GM10266 (cell line): Measurements from ENCODE around the gene SEPTIN12.
A peak's percentile ranks its signal among the peaks of the same experiment; 100 is the strongest.

Experiments
- DNase-seq: peaks from one replicate; pipeline ENCODE4 v3.0.0; 2012; ENCODE audit errors: extremely low spot score
- TF ChIP-seq, protein P1 (sequence below): IDR thresholded peaks from 2 replicates; pipeline ENCODE4 v1.5.1; 2012; ENCODE audit warnings: mild to moderate bottlenecking, low read depth; ENCODE audit not compliant: control insufficient read depth, insufficient read depth; ENCODE audit errors: missing control alignments

SEPTIN12 gene

DNA sequence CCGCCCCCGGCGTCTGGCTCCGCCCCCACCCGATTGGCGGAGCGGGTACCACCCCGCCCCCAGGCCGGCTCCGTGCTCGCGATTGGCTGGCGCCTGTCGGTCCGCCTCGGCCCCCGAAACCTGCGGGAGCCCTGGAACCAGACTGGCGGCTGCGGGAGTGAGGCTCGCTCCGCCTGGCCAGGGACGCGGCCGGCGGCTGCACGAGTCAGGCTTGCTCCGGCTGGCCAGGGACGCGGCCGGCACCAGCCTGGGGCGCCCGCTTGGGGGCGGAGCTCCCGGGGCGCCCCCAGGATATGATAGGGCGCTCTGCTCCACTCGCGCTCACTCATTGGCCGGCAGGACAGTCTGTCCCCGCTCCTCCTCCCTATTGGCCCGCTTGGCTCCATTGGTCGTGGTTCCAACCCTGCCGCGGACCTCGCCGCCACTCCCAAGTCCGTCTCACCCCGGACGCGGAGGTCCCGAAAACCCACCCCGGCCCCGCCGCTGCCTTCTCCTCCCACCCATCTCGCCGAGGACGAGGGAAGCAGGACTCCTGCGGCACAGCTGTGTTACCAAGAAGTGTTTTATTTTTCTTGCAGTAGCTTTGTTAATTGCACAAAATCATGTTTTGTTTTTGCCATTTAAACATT is 14.6 kb upstream of the SEPTIN12 start:
- peak; percentile 96 for DNase-seq
- TF ChIP-seq, protein P1, sequence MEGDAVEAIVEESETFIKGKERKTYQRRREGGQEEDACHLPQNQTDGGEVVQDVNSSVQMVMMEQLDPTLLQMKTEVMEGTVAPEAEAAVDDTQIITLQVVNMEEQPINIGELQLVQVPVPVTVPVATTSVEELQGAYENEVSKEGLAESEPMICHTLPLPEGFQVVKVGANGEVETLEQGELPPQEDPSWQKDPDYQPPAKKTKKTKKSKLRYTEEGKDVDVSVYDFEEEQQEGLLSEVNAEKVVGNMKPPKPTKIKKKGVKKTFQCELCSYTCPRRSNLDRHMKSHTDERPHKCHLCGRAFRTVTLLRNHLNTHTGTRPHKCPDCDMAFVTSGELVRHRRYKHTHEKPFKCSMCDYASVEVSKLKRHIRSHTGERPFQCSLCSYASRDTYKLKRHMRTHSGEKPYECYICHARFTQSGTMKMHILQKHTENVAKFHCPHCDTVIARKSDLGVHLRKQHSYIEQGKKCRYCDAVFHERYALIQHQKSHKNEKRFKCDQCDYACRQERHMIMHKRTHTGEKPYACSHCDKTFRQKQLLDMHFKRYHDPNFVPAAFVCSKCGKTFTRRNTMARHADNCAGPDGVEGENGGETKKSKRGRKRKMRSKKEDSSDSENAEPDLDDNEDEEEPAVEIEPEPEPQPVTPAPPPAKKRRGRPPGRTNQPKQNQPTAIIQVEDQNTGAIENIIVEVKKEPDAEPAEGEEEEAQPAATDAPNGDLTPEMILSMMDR: no peak

- TF ChIP-seq, protein P1: no peak
- peak; percentile 87 for DNase-seq
These were observed 14.0 kb upstream of the SEPTIN12 start, which contains the start of gene ROGDI for GRCh38 chr16:4801962-4802658. Gene ROGDI, minus strand, starts transcription at chr16:4802633. Its CDS starts 62 bp downstream, at chr16:4802571.

DNA sequence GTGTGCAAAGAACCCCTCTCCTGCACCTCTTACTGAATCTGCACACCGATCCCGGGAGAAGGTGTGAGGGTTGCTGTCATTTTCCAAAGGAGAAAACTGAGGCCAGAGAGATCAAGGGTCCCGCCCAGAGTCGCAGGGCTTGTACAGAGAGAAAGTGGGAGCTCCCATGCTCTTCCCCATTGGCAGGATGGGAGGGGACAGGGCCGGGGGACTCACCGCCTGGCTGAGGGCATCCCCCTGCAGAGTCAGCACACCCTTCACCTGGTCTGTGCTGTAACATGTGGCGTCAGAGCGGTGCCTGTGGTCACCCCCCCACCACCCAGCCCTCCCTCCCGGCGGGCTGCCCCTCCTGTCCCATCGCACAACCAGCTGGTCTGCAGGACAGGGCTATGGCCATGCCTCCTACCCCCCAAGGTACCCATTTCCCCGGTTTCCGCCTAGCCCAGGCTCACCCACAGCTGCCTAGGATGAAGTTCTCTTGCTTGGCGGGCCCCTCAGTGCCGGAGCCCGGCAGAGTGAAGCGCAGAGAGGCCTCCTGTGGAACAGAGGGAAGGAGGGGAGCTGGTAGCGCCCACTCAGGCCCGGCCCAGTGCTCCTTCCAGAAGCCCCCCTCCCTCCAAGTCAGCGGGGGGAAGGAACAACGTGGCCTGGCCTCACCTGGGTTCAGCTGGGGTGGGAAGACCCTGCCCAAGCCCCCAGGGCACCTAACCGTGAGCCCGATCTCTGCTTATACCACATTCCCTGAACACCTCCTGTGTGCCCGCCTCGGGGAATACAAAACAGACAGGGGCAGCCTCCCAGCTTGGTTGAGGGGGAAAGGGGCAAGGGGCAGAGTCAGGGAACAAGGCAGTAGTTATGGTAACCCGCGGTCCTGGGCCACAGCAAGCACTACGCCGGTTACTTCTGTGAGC is 13.2 kb upstream of the SEPTIN12 start:
- DNase-seq: no peak
- TF ChIP-seq, protein P1: no peak

GRCh38 chr16:4800290-4801041 is 12.3 kb upstream of the SEPTIN12 start:
- TF ChIP-seq, protein P1: no peak
- peak; percentile 78 for DNase-seq

DNA sequence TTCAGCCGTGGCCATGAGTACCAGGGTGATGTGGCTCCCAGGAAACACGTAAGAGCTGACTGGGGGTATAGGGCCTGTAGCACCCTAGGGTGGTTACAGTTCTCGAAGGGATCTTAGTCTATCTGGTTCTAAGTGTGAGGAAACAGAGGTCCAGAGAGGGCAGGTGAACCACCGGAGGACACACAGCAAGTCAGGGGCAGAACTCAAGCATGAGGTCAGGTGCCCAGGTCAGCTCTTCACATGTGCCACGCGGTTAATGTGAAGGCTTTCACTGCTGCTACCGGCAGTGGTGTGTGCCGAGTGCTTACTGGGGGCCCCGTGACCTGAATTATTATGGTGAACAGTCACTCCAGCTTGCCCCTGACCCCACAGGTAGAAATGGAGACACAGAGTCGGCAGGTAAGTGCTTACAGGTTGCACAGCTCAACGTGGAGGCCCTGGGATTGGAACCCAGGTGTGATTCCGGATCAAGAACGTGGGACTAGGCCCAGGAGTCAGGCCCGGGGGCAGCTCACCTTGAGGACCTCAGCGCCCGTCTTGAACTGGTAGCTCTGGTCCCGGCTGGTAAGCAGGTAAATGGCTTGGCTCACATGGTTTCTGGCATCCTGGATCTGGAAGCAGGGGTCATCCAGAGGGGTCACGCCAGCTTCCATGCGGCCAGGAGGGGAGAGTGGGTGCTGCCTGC is 11.2 kb upstream of the SEPTIN12 start:
- DNase-seq: no peak
- TF ChIP-seq, protein P1: no peak

DNA sequence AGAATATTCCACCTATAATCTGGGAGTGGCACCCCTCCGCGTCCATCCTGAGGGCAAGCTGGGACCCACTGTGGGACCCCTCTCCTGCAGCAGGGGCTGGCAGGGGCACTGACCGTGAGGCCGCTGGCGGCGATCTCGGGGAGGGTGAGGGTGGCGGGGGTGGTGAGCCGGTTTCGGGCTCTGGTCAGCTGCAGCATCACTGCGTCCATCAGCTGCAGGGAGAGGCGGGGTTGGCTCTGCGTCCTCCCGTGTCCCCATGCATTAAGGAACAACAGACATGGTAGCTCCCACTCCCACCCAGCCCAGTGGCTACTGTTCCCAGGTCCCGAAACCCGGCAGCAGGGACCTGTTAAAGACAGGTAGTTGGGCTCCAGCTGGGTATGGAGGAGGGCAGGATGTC is 10.3 kb upstream of the SEPTIN12 start:
- TF ChIP-seq, protein P1: no peak
- no peak for DNase-seq
